ENCODE measurements around the gene GGTLC2. TPM values are rescaled to one million over a fixed set of nuclear protein-coding genes. Genes with fewer than 3 reads are reported as not detected.

The GGTLC2 gene
- total RNA-seq, 1 experiment from 2014 or later, result not detected

GRCh38 chr22:22673099-22673498, 28.7 kb downstream of the GGTLC2 start:
- no peak overlapping the region for H3K27ac ChIP-seq (ENCODE audit: low read length)
- intact Hi-C loops (cut with micrococcal nuclease; ENCODE audit: unreplicated experiment) (no loop called here), in situ Hi-C loops (cut with HindIII; ENCODE audit: low pct_unique_long_range_greater_than_20kb, low sequenced_read_pairs) (no loop called here)
- no peak overlapping the region for H3K4me3 ChIP-seq (ENCODE audit: low read depth in 2 of 2, low read length in 2 of 2)
- no peaks in the 10 kb centered on the region for H3K9me3 ChIP-seq (ENCODE audit: control insufficient read depth, insufficient read depth, low read depth, low read length)
- ChIA-PET POLR2A (interaction anchor here (0.7 kb wide), 1 partner anchor 11 kb away, joined by 4 read pairs; no protein-coding TSS in a partner anchor), CTCF (no interaction called here)
- ATAC-seq (no peak), DNase-seq (ENCODE audit: low read depth, low spot score) (no peak)
- no peak for TF ChIP-seq CTCF (IDR thresholded peaks at IDR 0.05)
- TF ChIP-seq POLR2AphosphoS5 (IDR thresholded peaks at IDR 0.05; ENCODE audit: low read depth, low read length), result no peak
- no peak for TF ChIP-seq REST (IDR thresholded peaks at IDR 0.05; ENCODE audit: insufficient read depth in 1 of 2, low read depth in 2 of 2, low read length in 1 of 2)
- no peak for TF ChIP-seq TCF7L2 (IDR thresholded peaks at IDR 0.05; ENCODE audit: low read depth, low read length)
- no peak for TF ChIP-seq SIN3A (IDR thresholded peaks at IDR 0.05; ENCODE audit: borderline replicate concordance, insufficient read depth, low read depth, low read length)
- H3K36me3 ChIP-seq (ENCODE audit: control insufficient read depth, insufficient read depth, low read length), result no peaks in the 10 kb centered on the region
- no TSS peak for BruUV-seq (replicated peaks)
- no peaks in the 10 kb centered on the region for H3K27me3 ChIP-seq (ENCODE audit: control insufficient read depth, insufficient read depth, low read length)
- H3K4me1 ChIP-seq (ENCODE audit: control insufficient read depth, insufficient read depth, low read length), result no peaks in the 10 kb centered on the region

- Histone ChIP-seq H3K36me3 (ENCODE audit: control insufficient read depth, insufficient read depth, low read length) (no peaks in the 10 kb centered on the region), H3K4me3 (ENCODE audit: low read depth in 2 of 2, low read length in 2 of 2) (no peak overlapping the region), H3K4me1 (ENCODE audit: control insufficient read depth, insufficient read depth, low read length) (no peaks in the 10 kb centered on the region), H3K9me3 (ENCODE audit: control insufficient read depth, insufficient read depth, low read depth, low read length) (no peaks in the 10 kb centered on the region), H3K27me3 (ENCODE audit: control insufficient read depth, insufficient read depth, low read length) (no peaks in the 10 kb centered on the region), H3K27ac (ENCODE audit: low read length) (no peak overlapping the region)
- intact Hi-C loops (cut with micrococcal nuclease; ENCODE audit: unreplicated experiment), result no loop called here
- ATAC-seq, result no peak
- TF ChIP-seq TCF7L2 (IDR thresholded peaks at IDR 0.05; ENCODE audit: low read depth, low read length) (no peak), REST (IDR thresholded peaks at IDR 0.05; ENCODE audit: insufficient read depth in 1 of 2, low read depth in 2 of 2, low read length in 1 of 2) (no peak), SIN3A (IDR thresholded peaks at IDR 0.05; ENCODE audit: borderline replicate concordance, insufficient read depth, low read depth, low read length) (no peak), POLR2AphosphoS5 (IDR thresholded peaks at IDR 0.05; ENCODE audit: low read depth, low read length) (no peak), CTCF (IDR thresholded peaks at IDR 0.05) (no peak)
- no TSS peak for BruUV-seq (replicated peaks)
- in situ Hi-C loops (cut with HindIII; ENCODE audit: low pct_unique_long_range_greater_than_20kb, low sequenced_read_pairs), result no loop called here
- DNase-seq (ENCODE audit: low read depth, low spot score), result no peak
- CTCF ChIA-PET, result no interaction called here
- POLR2A ChIA-PET, result interaction anchor here (0.7 kb wide), 1 partner anchor 11 kb away, joined by 4 read pairs; no protein-coding TSS in a partner anchor
These were observed 29.2 kb downstream of the GGTLC2 start for GRCh38 chr22:22673628-22674027.

Data from Panc1 (cell line).